ENCODE measurements around the gene CRCP. TPM values are rescaled to one million over a fixed set of nuclear protein-coding genes. Genes with fewer than 3 reads are reported as not detected.
"Not testable (repeated sequence)": the region's sequence is repeated elsewhere in the genome, so short reads cannot be mapped to it uniquely, and the experiment has no call there.

Gene CRCP
- 25.8 to 27.0 TPM (median 26.5 TPM) in 3 replicates for total RNA-seq

DNA sequence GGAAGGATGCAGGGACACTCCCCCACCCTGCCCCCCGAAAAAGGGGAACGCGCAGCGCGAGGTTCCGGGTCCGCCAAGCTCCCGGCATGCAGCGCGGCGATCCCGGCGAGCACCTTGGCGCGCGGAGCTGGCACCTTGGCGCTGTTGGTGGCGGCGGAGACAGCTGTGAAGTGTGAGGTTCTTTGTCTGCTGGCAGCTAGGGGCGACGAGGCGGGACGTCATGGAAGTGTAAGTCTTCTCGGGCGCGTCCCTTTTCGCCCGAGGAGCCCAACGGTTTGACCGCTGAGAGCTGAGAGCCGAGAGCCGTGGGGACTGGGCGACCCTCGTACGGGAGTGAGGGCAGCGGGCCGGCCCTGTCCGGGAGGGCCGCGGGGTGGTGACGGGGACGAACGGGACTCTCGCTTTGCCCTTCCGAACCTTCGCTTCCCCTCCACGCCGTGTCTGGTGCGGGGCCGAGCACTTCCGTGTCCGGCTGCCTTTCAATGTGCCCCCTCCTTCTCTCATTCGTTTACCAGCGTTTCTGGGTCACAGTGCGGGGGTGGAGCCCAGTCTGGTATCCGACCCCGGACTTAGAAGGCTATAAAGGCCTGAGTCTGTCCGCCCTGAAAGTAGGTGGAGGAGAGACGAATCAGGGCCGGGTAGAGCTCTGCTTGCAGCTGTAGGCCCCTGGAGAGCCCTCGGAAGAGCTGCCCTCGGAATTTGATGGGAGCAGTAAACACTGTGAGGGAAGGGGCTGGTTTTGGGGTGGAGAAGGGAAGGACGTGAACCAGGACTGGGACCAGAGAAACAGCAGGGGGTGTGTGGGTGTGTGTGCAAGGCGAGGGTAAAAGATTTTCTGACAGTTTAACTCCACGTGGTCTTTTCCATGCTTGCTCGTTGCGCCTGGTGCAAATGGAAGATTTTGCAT is at the start of gene CRCP:
Gene CRCP (plus strand): TSS at position 105 of the 907 bp plus-strand sequence. CDS start 116 bp downstream, at position 221.
- H3K4me1 Mint-ChIP-seq = peaks cover 23% of the 10 kb centered on the region
- TF ChIP-seq, protein P1, sequence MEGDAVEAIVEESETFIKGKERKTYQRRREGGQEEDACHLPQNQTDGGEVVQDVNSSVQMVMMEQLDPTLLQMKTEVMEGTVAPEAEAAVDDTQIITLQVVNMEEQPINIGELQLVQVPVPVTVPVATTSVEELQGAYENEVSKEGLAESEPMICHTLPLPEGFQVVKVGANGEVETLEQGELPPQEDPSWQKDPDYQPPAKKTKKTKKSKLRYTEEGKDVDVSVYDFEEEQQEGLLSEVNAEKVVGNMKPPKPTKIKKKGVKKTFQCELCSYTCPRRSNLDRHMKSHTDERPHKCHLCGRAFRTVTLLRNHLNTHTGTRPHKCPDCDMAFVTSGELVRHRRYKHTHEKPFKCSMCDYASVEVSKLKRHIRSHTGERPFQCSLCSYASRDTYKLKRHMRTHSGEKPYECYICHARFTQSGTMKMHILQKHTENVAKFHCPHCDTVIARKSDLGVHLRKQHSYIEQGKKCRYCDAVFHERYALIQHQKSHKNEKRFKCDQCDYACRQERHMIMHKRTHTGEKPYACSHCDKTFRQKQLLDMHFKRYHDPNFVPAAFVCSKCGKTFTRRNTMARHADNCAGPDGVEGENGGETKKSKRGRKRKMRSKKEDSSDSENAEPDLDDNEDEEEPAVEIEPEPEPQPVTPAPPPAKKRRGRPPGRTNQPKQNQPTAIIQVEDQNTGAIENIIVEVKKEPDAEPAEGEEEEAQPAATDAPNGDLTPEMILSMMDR (IDR thresholded peaks at IDR 0.05; ENCODE audit: unreplicated experiment) = no peak

DNA sequence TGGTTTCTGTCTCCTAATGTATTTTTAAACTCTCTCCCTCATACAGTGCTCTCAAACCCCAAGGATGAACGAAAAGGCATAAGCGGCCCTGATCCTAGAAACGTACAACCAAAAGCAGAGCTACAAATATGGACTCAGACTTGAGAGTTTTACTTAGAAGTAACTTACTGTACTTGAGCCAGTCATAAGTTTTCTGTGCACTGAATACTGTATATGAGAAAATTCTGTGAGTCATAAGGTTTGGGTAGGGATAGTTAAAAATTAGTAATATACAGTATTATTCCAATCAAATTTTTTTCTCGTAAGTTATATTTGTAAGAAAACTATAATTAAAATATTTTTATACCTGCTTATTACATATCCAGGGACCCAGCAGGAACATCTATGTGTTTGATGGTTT is 44.9 kb upstream of the CRCP start:
- H3K9me3 Mint-ChIP-seq = peaks cover 8% of the 10 kb centered on the region
- H3K27ac Mint-ChIP-seq = no peak overlapping the region
- no peaks in the 10 kb centered on the region for H3K27me3 Mint-ChIP-seq (ENCODE audit: low read depth)
- TF ChIP-seq, protein P1 (IDR thresholded peaks at IDR 0.05; ENCODE audit: unreplicated experiment) = no peak
- H3K36me3 Mint-ChIP-seq = no peaks in the 10 kb centered on the region
- no peak overlapping the region for H3K4me3 Mint-ChIP-seq
- no peak for DNase-seq (ENCODE audit: low spot score in 2 of 2, unreplicated experiment in 2 of 2)
- H3K4me1 Mint-ChIP-seq = no peaks in the 10 kb centered on the region

More for the DNA sequence above, at the start of gene CRCP:
- Mint-ChIP-seq H3K36me3 (no peaks in the 10 kb centered on the region), H3K27me3 (ENCODE audit: low read depth) (no peaks in the 10 kb centered on the region), H3K4me3 (peak within 1 kb of the TSS; percentile 87), H3K9me3 (no peaks in the 10 kb centered on the region), H3K27ac (peak within 1 kb of the TSS; percentile 94)
- DNase-seq (ENCODE audit: low spot score in 2 of 2, unreplicated experiment in 2 of 2) = peak; percentile 59 to 81

DNA sequence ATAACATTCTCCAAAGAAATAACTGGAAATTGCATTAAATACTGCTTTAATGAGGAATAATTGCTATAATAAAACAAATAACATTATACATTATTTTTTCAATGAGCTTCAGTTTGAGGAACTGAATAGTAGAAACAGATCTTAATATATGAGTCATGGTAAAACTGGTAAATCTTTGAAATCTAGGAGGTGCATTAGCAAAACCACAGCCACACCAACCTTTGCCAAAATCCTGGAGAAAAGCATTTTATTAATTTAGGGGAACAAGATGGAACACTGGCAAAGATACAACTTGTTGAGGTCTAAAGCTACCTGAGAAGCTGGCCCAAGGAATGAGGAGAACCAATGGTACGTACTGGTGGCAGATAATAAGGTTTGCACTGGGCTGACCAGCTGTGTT is 44.4 kb upstream of the CRCP start:
- no peaks in the 10 kb centered on the region for H3K4me1 Mint-ChIP-seq
- H3K27ac Mint-ChIP-seq = no peak overlapping the region
- TF ChIP-seq, protein P1 (IDR thresholded peaks at IDR 0.05; ENCODE audit: unreplicated experiment) = no peak
- no peaks in the 10 kb centered on the region for H3K36me3 Mint-ChIP-seq
- peaks cover under 1% of the 10 kb centered on the region for H3K27me3 Mint-ChIP-seq (ENCODE audit: low read depth)
- DNase-seq (ENCODE audit: low spot score in 2 of 2, unreplicated experiment in 2 of 2) = no peak
- H3K4me3 Mint-ChIP-seq = no peak overlapping the region
- H3K9me3 Mint-ChIP-seq = peaks cover 8% of the 10 kb centered on the region

DNA sequence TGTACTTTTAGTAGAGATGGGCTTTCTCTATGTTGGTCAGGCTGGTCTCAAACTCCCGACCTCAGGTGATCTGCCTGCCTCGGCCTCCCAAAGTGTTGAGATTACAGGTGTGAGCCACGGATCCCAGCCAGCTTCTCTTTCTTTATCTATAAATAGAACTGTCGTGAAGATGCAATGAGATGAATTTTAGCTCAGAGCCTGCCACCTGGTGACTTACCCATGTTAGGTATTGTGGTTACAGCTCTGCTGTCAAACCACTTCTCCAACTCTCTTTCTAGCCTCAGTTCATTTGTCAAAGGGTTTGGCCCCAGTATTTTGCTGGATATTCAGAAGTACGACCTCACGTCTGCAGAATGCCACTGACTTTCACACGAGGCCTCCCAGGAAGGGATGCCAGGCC is 42.4 kb upstream of the CRCP start:
- not testable (repeated sequence) for H3K36me3 Mint-ChIP-seq; H3K27ac Mint-ChIP-seq; H3K27me3 Mint-ChIP-seq (ENCODE audit: low read depth); H3K9me3 Mint-ChIP-seq; H3K4me3 Mint-ChIP-seq; H3K4me1 Mint-ChIP-seq; DNase-seq (ENCODE audit: low spot score in 2 of 2, unreplicated experiment in 2 of 2)

DNA sequence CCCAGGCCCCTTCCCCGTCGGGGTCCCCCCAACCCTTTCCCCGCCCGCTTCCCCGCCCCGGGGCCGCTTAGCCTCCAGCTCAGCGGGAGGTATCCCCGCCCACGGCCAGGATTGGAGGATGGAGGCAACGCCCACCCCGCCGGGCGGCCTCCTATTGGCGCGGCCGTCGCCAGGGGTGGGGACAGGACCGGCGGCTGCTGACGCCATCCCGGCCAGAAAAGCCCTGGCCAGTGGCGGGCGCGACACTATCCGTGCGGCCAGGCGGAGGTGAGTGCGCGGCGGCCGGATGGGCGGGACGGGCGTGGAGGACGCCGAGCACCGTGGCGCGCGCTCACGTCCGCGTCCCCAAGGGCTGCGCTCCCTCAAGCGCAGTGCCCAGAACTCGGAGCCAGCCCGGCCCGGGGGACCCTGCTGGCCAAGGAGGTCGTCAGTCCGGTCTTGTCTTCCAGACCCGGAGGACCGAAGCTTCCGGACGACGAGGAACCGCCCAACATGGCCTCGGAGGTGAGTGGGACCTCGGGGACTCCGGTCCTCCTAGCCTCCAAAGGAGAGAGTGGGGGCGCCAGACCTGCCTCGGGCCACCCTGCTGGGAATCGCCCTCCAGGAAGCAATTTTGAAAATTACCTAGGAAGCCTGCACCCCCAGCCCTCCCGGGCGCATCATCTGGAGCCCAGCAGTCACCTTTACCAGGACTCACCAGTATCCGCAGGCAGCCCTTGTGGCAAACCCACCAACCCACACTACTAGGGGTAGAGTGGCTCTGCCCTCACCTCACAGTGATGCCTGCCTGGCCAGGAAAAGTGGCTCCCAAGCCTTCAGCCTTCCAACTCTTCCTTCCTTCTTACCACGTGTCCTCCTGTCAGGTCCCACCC is 38.8 kb upstream of the CRCP start, which contains the start of gene ASL:
Gene ASL (plus strand): TSS at position 230 of the 872 bp plus-strand sequence. CDS start 263 bp downstream, at position 493.
- peak within 1 kb of the TSS; percentile 73 for H3K4me3 Mint-ChIP-seq
- peak within 1 kb of the TSS; percentile 69 for H3K27ac Mint-ChIP-seq
- DNase-seq (ENCODE audit: low spot score in 2 of 2, unreplicated experiment in 2 of 2) = peak; percentile 83 to 90
- TF ChIP-seq, protein P1 (IDR thresholded peaks at IDR 0.05; ENCODE audit: unreplicated experiment) = no peak
- H3K9me3 Mint-ChIP-seq = no peaks in the 10 kb centered on the region
- H3K36me3 Mint-ChIP-seq = no peaks in the 10 kb centered on the region
- H3K4me1 Mint-ChIP-seq = peaks cover 5% of the 10 kb centered on the region
- peaks cover 1% of the 10 kb centered on the region for H3K27me3 Mint-ChIP-seq (ENCODE audit: low read depth)
